ENCODE data around the gene TOP1. TPM values are rescaled to one million over a fixed set of nuclear protein-coding genes. Genes with fewer than 3 reads are reported as not detected.

The TOP1 gene
- total RNA-seq, 1 donor from 2014 or later, result 9.4 TPM

GRCh38 chr20:41134362-41135186 is 106.0 kb downstream of the TOP1 start:
- H3K27ac ChIP-seq, result no peak overlapping the region
- no peaks in the 10 kb centered on the region for H3K9me3 ChIP-seq
- H3K4me1 ChIP-seq, result peaks cover 0 to 16% of the 10 kb centered on the region in 2 donors
- DNase-seq (ENCODE audit: low spot score in 2 of 2), result no peak
- TF ChIP-seq, protein P1, sequence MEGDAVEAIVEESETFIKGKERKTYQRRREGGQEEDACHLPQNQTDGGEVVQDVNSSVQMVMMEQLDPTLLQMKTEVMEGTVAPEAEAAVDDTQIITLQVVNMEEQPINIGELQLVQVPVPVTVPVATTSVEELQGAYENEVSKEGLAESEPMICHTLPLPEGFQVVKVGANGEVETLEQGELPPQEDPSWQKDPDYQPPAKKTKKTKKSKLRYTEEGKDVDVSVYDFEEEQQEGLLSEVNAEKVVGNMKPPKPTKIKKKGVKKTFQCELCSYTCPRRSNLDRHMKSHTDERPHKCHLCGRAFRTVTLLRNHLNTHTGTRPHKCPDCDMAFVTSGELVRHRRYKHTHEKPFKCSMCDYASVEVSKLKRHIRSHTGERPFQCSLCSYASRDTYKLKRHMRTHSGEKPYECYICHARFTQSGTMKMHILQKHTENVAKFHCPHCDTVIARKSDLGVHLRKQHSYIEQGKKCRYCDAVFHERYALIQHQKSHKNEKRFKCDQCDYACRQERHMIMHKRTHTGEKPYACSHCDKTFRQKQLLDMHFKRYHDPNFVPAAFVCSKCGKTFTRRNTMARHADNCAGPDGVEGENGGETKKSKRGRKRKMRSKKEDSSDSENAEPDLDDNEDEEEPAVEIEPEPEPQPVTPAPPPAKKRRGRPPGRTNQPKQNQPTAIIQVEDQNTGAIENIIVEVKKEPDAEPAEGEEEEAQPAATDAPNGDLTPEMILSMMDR (IDR thresholded peaks at IDR 0.05), result no peak
- no peak overlapping the region for H3K4me3 ChIP-seq
- intact Hi-C loops (cut with DNase I), result loop anchor here (1.0 to 5.0 kb wide), 3 partner anchors 98 to 483 kb away; partner anchors contain the start of gene CHD6
- no peaks in the 10 kb centered on the region for H3K36me3 ChIP-seq
- no peaks in the 10 kb centered on the region for H3K27me3 ChIP-seq

- peaks cover 0 to 24% of the 10 kb centered on the region in 2 donors for H3K4me1 ChIP-seq
- TF ChIP-seq, protein P1 (IDR thresholded peaks at IDR 0.05), result peak; percentile 34 to 51 (median 42)
- DNase-seq (ENCODE audit: low spot score in 2 of 2), result no peak
- H3K27me3 ChIP-seq, result no peaks in the 10 kb centered on the region
- H3K27ac ChIP-seq, result no peak overlapping the region
- intact Hi-C loops (cut with DNase I), result loop anchor here (1.0 to 5.0 kb wide), 3 partner anchors 97 to 482 kb away; partner anchors contain the start of gene CHD6
- no peak overlapping the region for H3K4me3 ChIP-seq
- H3K36me3 ChIP-seq, result no peaks in the 10 kb centered on the region
- no peaks in the 10 kb centered on the region for H3K9me3 ChIP-seq
Observed at GRCh38 chr20:41135187-41135887, 106.7 kb downstream of the TOP1 start.

DNA sequence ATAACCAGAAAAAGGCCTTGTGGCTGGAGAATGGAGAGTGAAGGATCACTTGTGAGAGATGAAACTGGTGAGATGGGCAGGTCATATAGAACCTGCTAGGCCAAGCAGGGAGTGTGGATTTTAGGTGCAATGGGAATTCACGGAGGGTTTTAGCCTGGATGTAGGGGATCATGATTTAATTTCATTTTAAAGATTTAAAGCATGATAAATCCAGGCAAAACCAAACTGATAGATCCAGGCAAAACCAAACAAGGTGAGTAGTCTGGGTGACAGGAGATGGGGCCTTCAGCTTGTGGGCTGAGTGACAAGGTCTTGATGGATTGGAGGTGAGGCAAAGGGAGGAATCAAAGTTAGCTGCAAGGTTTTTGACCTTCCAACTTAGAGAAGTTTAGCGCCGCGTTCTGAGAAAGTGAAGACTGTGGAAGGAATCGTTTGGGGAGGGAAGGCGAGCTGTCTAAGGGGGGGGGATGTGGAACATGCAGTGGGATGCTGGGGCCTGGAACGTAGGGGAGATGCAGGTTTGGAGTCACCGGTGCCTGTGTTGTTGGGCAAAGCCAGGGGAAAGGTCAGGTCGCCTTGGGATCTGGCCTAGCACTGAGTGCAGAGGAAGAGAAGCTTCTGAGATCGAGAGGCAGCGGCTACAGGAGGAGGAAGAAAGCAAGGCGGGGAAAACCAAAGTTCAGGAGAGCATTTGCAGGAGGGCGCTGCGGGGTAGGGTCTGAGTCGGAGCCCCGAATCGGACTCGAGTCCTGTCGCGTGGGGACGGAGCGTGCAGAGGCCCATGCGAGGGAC is 107.5 kb downstream of the TOP1 start:
- Histone ChIP-seq H3K4me3 (peak overlapping the region; percentile 86 to 99), H3K4me1 (peaks cover 0 to 31% of the 10 kb centered on the region in 2 donors), H3K27me3 (no peaks in the 10 kb centered on the region), H3K9me3 (no peaks in the 10 kb centered on the region), H3K27ac (peak overlapping the region; percentile 98), H3K36me3 (no peaks in the 10 kb centered on the region)
- TF ChIP-seq, protein P1 (IDR thresholded peaks at IDR 0.05), result no peak
- intact Hi-C loops (cut with DNase I), result loop anchor here (1.0 to 5.0 kb wide), 5 partner anchors 37 to 481 kb away; partner anchors contain the start of genes CHD6 and MAFB
- no peak for DNase-seq (ENCODE audit: low spot score in 2 of 2)

GRCh38 chr20:41136680-41137613 is 108.3 kb downstream of the TOP1 start, which contains the start of gene PLCG1:
Gene PLCG1 (plus strand): TSS chr20:41137543. CDS start chr20:41137642, 99 bp downstream.
- TF ChIP-seq, protein P1 (IDR thresholded peaks at IDR 0.05), result peak in 1 of 3 experiments; percentile 20
- intact Hi-C loops (cut with DNase I), result loop anchor here (1.0 to 5.0 kb wide), 5 partner anchors 36 to 480 kb away; partner anchors contain the start of genes CHD6, MAFB and TOP1
- Histone ChIP-seq H3K4me3 (peak within 1 kb of the TSS; percentile 86 to 99), H3K9me3 (no peaks in the 10 kb centered on the region), H3K36me3 (no peaks in the 10 kb centered on the region), H3K4me1 (peaks cover 0 to 35% of the 10 kb centered on the region in 2 donors), H3K27ac (peak within 1 kb of the TSS; percentile 98), H3K27me3 (no peaks in the 10 kb centered on the region)
- peak; percentile 46 to 94 for DNase-seq (ENCODE audit: low spot score in 2 of 2)
